Endothelial cell of coronary artery (primary cell): ENCODE measurements around the gene OIT3. TPM values are rescaled to one million over a fixed set of nuclear protein-coding genes. Genes with fewer than 3 reads are reported as not detected.

ENCODE experiments used
- total RNA-seq: library from RNA; depleted of rRNA; stranded (reverse); fragments of >200 nt; gene quantifications from 2 replicates; pipeline ENCODE4 v1.2.3, GENCODE V29; 2014

Gene OIT3
- total RNA-seq, result 0.09 TPM in 2 replicates

GRCh38 chr10:72893136-72893798 is at the start of gene OIT3:
OIT3 (plus strand) TSS chr10:72893739; CDS start chr10:72893799, 60 bp downstream.

GRCh38 chr10:72954596-72955554 is 61.3 kb downstream of the OIT3 start, which contains the start of gene PLA2G12B:
PLA2G12B (minus strand) TSS chr10:72954806; CDS start chr10:72954685, 121 bp downstream.

Other genes with a start within 250 kb of the OIT3 start
- 24.2 and 31.0 TPM in 2 replicates for gene MCU, start 201.6 kb upstream of the OIT3 start, total RNA-seq
- not detected in 2 replicates for gene PLA2G12B, start 61.1 kb downstream of the OIT3 start, total RNA-seq
- gene P4HA1, start 203.1 kb downstream of the OIT3 start, total RNA-seq, result 57.9 and 284 TPM in 2 replicates
- gene NUDT13, start 216.7 kb downstream of the OIT3 start, total RNA-seq, result 0.63 and 1.6 TPM in 2 replicates